ENCODE measurements around the gene VEGFA. TPM values are rescaled to one million over a fixed set of nuclear protein-coding genes. Genes with fewer than 3 reads are reported as not detected.

VEGFA gene
- total RNA-seq = 100 to 1,000 TPM; 102 to 132 TPM

DNA sequence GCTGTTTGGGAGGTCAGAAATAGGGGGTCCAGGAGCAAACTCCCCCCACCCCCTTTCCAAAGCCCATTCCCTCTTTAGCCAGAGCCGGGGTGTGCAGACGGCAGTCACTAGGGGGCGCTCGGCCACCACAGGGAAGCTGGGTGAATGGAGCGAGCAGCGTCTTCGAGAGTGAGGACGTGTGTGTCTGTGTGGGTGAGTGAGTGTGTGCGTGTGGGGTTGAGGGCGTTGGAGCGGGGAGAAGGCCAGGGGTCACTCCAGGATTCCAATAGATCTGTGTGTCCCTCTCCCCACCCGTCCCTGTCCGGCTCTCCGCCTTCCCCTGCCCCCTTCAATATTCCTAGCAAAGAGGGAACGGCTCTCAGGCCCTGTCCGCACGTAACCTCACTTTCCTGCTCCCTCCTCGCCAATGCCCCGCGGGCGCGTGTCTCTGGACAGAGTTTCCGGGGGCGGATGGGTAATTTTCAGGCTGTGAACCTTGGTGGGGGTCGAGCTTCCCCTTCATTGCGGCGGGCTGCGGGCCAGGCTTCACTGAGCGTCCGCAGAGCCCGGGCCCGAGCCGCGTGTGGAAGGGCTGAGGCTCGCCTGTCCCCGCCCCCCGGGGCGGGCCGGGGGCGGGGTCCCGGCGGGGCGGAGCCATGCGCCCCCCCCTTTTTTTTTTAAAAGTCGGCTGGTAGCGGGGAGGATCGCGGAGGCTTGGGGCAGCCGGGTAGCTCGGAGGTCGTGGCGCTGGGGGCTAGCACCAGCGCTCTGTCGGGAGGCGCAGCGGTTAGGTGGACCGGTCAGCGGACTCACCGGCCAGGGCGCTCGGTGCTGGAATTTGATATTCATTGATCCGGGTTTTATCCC lies at the start of gene VEGFA:
Gene VEGFA (plus strand): TSS at position 686 of the 846 bp plus-strand sequence.
- Histone ChIP-seq H3K36me3 (no peaks in the 10 kb centered on the region), H3K4me3 (peak within 1 kb of the TSS; percentile 82 to 87), H3K27me3 (no peaks in the 10 kb centered on the region), H3K4me1 (peaks cover 0 to 43% of the 10 kb centered on the region in 2 donors), H3K9me3 (no peaks in the 10 kb centered on the region), H3K27ac (peak within 1 kb of the TSS; percentile 98)
- peak; percentile 92 for DNase-seq (ENCODE audit: low spot score)
- TF ChIP-seq CTCF (IDR thresholded peaks at IDR 0.05) = peak; percentile 97 to 98

GRCh38 chr6:43720999-43721398 lies 49.0 kb upstream of the VEGFA start:
- no peaks in the 10 kb centered on the region for H3K36me3 ChIP-seq
- H3K9me3 ChIP-seq = no peaks in the 10 kb centered on the region
- no peak overlapping the region for H3K4me3 ChIP-seq
- H3K27me3 ChIP-seq = no peaks in the 10 kb centered on the region
- no peak for TF ChIP-seq CTCF (IDR thresholded peaks at IDR 0.05)
- DNase-seq (ENCODE audit: low spot score) = no peak
- H3K4me1 ChIP-seq = peaks cover 0 to 17% of the 10 kb centered on the region in 2 donors
- H3K27ac ChIP-seq = no peak overlapping the region

DNA sequence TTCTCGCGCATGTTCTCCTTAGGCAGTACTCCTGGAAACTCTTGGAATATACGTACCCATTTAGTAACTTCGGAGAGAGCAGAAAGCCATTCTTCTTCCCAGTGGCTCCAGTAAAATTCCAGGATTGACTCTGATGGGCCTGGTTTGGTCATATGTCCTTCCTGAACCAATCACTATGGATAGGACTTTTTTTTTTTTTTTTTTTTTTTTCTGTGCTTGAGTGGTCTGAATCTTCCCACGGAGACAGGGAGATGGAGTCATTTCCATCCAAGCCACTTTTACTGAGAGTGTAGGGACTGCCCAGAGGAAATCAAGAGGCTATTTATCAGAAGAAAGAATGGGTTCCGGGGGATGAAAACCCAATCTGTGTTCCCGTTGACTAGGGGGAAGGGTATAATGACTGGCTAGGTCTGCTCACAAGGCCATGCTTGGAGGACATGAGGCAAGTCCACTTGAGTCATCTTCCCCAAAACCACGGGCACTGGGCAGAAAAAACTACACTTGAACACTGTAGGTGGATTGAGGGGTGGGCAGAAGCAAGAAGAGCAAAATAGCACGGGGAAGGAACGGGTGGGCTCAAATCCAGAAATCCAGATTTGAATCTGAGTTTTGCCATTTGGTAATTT lies 47.0 kb upstream of the VEGFA start:
- no peak overlapping the region for H3K27ac ChIP-seq
- TF ChIP-seq CTCF (IDR thresholded peaks at IDR 0.05) = no peak
- peaks cover 0 to 8% of the 10 kb centered on the region in 2 donors for H3K4me1 ChIP-seq
- no peak for DNase-seq (ENCODE audit: low spot score)
- H3K36me3 ChIP-seq = no peaks in the 10 kb centered on the region
- no peak overlapping the region for H3K4me3 ChIP-seq
- H3K27me3 ChIP-seq = no peaks in the 10 kb centered on the region
- no peaks in the 10 kb centered on the region for H3K9me3 ChIP-seq

GRCh38 chr6:43723737-43724295 lies 46.2 kb upstream of the VEGFA start:
- no peak overlapping the region for H3K27ac ChIP-seq
- no peaks in the 10 kb centered on the region for H3K9me3 ChIP-seq
- H3K4me3 ChIP-seq = no peak overlapping the region
- no peaks in the 10 kb centered on the region for H3K36me3 ChIP-seq
- peak; percentile 75 for DNase-seq (ENCODE audit: low spot score)
- no peaks in the 10 kb centered on the region for H3K4me1 ChIP-seq
- TF ChIP-seq CTCF (IDR thresholded peaks at IDR 0.05) = peak in 1 of 2 donors; percentile 76
- H3K27me3 ChIP-seq = no peaks in the 10 kb centered on the region

DNA sequence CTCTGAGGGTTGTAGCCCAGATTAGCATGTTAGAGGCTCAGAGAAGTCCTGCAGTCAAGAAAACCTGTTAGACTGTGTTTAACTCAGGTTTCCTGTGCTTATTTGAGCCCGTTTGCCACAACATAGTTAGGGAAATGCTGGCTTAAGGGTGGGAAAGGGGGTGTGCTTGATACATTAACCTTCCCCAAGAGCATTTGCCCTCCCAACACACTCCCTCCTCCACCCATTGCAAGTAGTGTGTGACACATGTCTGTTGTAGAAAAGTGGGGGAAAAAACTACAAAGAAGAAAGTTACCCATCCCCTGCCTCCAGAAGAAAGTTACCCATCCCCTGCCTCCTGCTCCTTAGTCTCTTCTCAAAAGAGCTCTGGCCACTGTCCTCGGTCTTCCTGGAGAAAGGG lies 45.7 kb upstream of the VEGFA start:
- TF ChIP-seq CTCF (IDR thresholded peaks at IDR 0.05) = no peak
- Histone ChIP-seq H3K36me3 (no peaks in the 10 kb centered on the region), H3K27me3 (no peaks in the 10 kb centered on the region), H3K4me1 (no peaks in the 10 kb centered on the region), H3K27ac (no peak overlapping the region), H3K9me3 (no peaks in the 10 kb centered on the region), H3K4me3 (no peak overlapping the region)
- no peak for DNase-seq (ENCODE audit: low spot score)

All from right atrium auricular region (tissue), 2 donors.